Tibial nerve (tissue), 4 donors: Measurements from ENCODE around the gene GALNT12. TPM values are rescaled to one million over a fixed set of nuclear protein-coding genes. Genes with fewer than 3 reads are reported as not detected.

Source experiments
- DNase-seq, 2 donors: peaks; one replicate each; pipeline ENCODE4 v3.0.0-alpha.2; 2019; ENCODE audit warnings: low spot score in 2 of 2
- H3K27ac ChIP-seq, 4 donors: fragments of 200-600 bp; sonication (generic) in 3 of 4; one replicate each; pipeline ENCODE4 v1.5.1; 2017 to 2019; ENCODE audit warnings: mild to moderate bottlenecking in 1 of 4
- H3K27me3 ChIP-seq, 2 donors: fragments of 200-600 bp; sonication (generic) in 1 of 2; one replicate each; pipeline versions ENCODE4 v1.5.1 to v1.6.0; 2017 to 2019
- H3K36me3 ChIP-seq, 3 donors: fragments of 200-600 bp; sonication (generic); one replicate each; pipeline ENCODE4 v1.5.1; 2018 to 2019
- H3K4me1 ChIP-seq, 4 donors: fragments of 200-600 bp; sonication (generic) in 3 of 4; one replicate each; pipeline ENCODE4 v1.5.1; 2017 to 2019
- H3K4me3 ChIP-seq, 4 donors: fragments of 200-600 bp; sonication (generic) in 3 of 4; one replicate each; pipeline ENCODE4 v1.5.1; 2017 to 2019; ENCODE audit warnings: mild to moderate bottlenecking in 1 of 4, moderate library complexity in 1 of 4
- H3K9me3 ChIP-seq, 4 donors: fragments of 200-600 bp; sonication (generic) in 3 of 4; one replicate each; pipeline ENCODE4 v1.5.1; 2017 to 2019
- EP300 ChIP-seq, 2 donors: sonication (generic); formaldehyde crosslinking; IDR thresholded peaks; one replicate each; pipeline ENCODE4 v1.6.1; 2017; ENCODE audit warnings: antibody characterized with exemption in 2 of 2, mild to moderate bottlenecking in 1 of 2
- POLR2A ChIP-seq, 2 donors: fragments of 450-650 bp; IDR thresholded peaks; one replicate each; pipeline ENCODE4 v1.6.1; 2017; ENCODE audit warnings: antibody characterized with exemption in 2 of 2, mild to moderate bottlenecking in 2 of 2, moderate library complexity in 2 of 2
- WGBS, 2 donors: methylation state at CpG; one replicate each; pipeline ENCODE4 v1.1.5; 2018; 5-methylcytosine and 5-hydroxymethylcytosine counted together
- total RNA-seq, 4 donors: library from RNA; depleted of rRNA; stranded (reverse); fragments of >200 nt; gene quantifications; one replicate each; pipeline ENCODE4 v1.1.0, GENCODE V29; 2016
- TF ChIP-seq, protein P1 (sequence below), 5 experiments: fragments of 200-600 bp in 3 of 5; fragments of 450-650 bp in 2 of 5; sonication (generic) in 3 of 5; IDR thresholded peaks; one replicate each; pipeline ENCODE4 v1.5.1; 2016 to 2019; ENCODE audit warnings: antibody characterized with exemption in 5 of 5, mild to moderate bottlenecking in 3 of 5, moderate library complexity in 2 of 5

GALNT12 gene
- total RNA-seq, 4 donors from 2014 or later = 1.8 to 6.0 (median 3.5) TPM

DNA sequence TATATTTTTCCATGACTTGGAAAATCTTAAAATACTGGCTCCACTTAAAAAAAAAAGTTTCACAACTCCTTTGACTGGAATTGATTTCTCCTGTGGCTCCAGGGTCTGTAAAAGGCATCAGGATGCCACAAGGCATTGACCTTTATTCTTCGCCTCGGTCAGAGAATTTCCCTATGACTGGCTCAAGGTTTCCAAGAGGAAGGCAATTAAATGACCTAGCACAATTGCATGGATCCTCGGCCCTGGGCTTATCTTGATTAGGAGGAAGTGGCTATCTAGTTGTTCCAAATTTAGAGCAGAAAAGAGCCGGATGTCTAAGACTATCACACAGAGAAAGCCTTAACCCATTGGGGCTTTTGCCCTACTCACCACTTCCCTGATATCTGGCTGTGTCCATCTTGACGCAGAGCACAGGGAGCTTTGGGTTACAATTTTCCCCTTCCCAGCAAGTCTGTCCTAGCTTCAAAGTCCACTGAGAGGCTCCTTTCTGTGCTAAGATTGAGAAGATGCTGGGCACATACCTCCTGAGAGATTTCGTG lies 79.3 kb downstream of the GALNT12 start:
- WGBS, 2 donors = 39 to 46% methylated on average over 6 of the region's 6 CpGs
- no peak for DNase-seq

GRCh38 chr9:98887918-98888510 lies 80.5 kb downstream of the GALNT12 start:
- Histone ChIP-seq H3K36me3 (no peaks in the 10 kb centered on the region), H3K9me3 (no peaks in the 10 kb centered on the region), H3K27ac (no peak overlapping the region), H3K4me3 (no peak overlapping the region), H3K27me3 (no peaks in the 10 kb centered on the region), H3K4me1 (peaks cover 0 to 51% (median 7%) of the 10 kb centered on the region in 4 donors)
- 36 to 41% methylated on average over 6 of the region's 6 CpGs for WGBS, 2 donors
- no peak for DNase-seq
- TF ChIP-seq POLR2A (IDR thresholded peaks at IDR 0.05) = no peak
- no peak for TF ChIP-seq EP300 (IDR thresholded peaks at IDR 0.05)
- TF ChIP-seq, protein P1, sequence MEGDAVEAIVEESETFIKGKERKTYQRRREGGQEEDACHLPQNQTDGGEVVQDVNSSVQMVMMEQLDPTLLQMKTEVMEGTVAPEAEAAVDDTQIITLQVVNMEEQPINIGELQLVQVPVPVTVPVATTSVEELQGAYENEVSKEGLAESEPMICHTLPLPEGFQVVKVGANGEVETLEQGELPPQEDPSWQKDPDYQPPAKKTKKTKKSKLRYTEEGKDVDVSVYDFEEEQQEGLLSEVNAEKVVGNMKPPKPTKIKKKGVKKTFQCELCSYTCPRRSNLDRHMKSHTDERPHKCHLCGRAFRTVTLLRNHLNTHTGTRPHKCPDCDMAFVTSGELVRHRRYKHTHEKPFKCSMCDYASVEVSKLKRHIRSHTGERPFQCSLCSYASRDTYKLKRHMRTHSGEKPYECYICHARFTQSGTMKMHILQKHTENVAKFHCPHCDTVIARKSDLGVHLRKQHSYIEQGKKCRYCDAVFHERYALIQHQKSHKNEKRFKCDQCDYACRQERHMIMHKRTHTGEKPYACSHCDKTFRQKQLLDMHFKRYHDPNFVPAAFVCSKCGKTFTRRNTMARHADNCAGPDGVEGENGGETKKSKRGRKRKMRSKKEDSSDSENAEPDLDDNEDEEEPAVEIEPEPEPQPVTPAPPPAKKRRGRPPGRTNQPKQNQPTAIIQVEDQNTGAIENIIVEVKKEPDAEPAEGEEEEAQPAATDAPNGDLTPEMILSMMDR (IDR thresholded peaks at IDR 0.05) = no peak

More for the DNA sequence above, 79.3 kb downstream of the GALNT12 start:
- H3K36me3 ChIP-seq = no peaks in the 10 kb centered on the region
- H3K4me3 ChIP-seq = no peak overlapping the region
- peaks cover 0 to 62% (median 7%) of the 10 kb centered on the region in 4 donors for H3K4me1 ChIP-seq
- TF ChIP-seq POLR2A (IDR thresholded peaks at IDR 0.05) = no peak
- peak; percentile 13 to 80 for TF ChIP-seq EP300 (IDR thresholded peaks at IDR 0.05)
- no peaks in the 10 kb centered on the region for H3K27me3 ChIP-seq
- H3K9me3 ChIP-seq = no peaks in the 10 kb centered on the region
- H3K27ac ChIP-seq = peak overlapping the region in 2 of 4 donors; percentile 40 to 46

DNA sequence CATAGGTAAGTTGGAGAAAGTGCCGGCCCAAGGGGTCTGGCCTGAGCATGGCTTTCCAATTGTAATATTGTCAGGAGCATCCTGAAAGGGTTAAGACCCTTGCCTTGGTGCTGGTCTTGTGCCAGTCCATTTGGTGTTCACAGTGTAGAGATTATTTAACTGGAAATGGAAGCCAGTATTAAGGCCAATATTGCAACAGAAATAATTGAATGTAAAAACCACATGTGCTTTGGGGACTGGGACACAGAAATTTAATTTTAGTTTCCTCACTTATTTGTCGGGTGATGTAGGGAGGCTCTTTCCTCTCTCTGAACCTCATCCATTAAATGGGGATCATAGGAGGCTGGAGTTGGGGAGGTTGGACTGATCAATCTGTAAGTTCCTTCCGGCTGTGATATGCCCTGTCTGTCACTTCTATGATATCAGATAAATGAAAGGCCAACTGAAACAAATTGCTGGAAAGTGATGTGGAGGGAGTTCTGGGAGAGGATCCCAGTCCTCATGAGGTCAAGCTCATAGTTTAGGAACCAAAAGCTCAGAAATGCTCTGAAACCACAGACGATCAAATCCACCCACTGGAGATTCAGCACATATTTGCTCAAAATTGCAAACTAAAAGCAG lies 81.4 kb downstream of the GALNT12 start:
- Histone ChIP-seq H3K4me1 (peaks cover 0 to 49% (median 7%) of the 10 kb centered on the region in 4 donors), H3K27me3 (no peaks in the 10 kb centered on the region), H3K27ac (peak overlapping the region in 1 of 4 donors; percentile 64), H3K36me3 (no peaks in the 10 kb centered on the region), H3K9me3 (no peaks in the 10 kb centered on the region), H3K4me3 (no peak overlapping the region)
- 53 to 54% methylated on average over 4 of the region's 4 CpGs for WGBS, 2 donors
- DNase-seq = no peak
- TF ChIP-seq POLR2A (IDR thresholded peaks at IDR 0.05) (no peak), EP300 (IDR thresholded peaks at IDR 0.05) (no peak)
- TF ChIP-seq, protein P1 (IDR thresholded peaks at IDR 0.05) = no peak

DNA sequence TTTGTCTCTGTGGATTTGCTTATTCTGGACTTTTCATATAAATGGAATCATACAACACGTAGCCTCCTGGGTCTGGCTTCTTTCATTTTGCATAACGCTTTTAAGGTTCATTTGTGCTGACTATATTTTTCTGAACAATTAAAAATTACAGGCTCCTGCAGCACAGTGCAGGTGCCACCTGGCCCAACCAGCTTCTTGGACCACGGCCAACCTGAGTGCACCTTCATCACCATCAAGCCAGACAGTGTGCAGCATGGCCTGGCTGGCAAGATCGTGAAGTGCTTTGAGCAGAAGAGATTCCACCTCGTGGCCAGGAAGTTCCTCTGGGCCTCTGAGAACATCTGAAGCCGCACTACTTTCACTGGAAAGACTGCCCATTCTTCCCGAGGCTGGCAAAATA lies 82.8 kb downstream of the GALNT12 start:
- peaks cover 0 to 49% (median 7%) of the 10 kb centered on the region in 4 donors for H3K4me1 ChIP-seq
- H3K27me3 ChIP-seq = no peaks in the 10 kb centered on the region
- no peak for DNase-seq
- H3K4me3 ChIP-seq = no peak overlapping the region
- no peak overlapping the region for H3K27ac ChIP-seq
- H3K9me3 ChIP-seq = no peaks in the 10 kb centered on the region
- H3K36me3 ChIP-seq = no peaks in the 10 kb centered on the region
- TF ChIP-seq, protein P1 (IDR thresholded peaks at IDR 0.05) = no peak
- TF ChIP-seq POLR2A (IDR thresholded peaks at IDR 0.05) (no peak), EP300 (IDR thresholded peaks at IDR 0.05) (no peak)
- 69 to 75% methylated on average over 7 of the region's 7 CpGs for WGBS, 2 donors

DNA sequence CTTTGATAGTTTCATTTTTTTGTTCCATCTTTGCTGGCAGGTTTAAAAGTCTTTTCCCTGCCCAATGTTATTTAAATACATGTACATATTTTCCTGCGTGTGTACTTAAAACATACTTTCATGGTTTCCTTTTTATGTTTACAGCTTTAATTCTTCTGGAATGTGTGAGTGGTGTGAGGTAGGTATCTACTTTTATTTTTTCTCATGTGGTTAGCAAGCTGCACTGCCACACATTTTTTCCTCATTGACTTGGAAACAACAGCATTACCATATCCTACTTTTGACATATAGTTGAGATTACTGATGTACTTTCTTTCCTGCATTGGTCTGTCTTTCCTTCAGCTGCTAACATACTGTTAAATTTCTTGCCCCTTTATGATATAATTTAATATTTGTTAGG lies 84.8 kb downstream of the GALNT12 start:
- Histone ChIP-seq H3K27ac (no peak overlapping the region), H3K27me3 (no peaks in the 10 kb centered on the region), H3K4me1 (peaks cover 0 to 31% (median 3%) of the 10 kb centered on the region in 4 donors), H3K4me3 (no peak overlapping the region), H3K9me3 (peaks cover 0 to 14% (median 0%) of the 10 kb centered on the region in 4 donors), H3K36me3 (no peaks in the 10 kb centered on the region)
- WGBS, 2 donors = 87 to 90% methylated on average over 1 of the region's 1 CpG
- no peak for DNase-seq
- TF ChIP-seq, protein P1 (IDR thresholded peaks at IDR 0.05) = no peak
- no peak for TF ChIP-seq EP300 (IDR thresholded peaks at IDR 0.05)
- TF ChIP-seq POLR2A (IDR thresholded peaks at IDR 0.05) = no peak
